GM21367 (cell line): ENCODE measurements around the gene TNFRSF21.
"Not testable (repeated sequence)": the region's sequence is repeated elsewhere in the genome, so short reads cannot be mapped to it uniquely, and the experiment has no call there.

Experiments used
- ATAC-seq: cut with Tn5 transposase; IDR thresholded peaks from one replicate; pipeline ENCODE4 v1.9.1; 2021; ENCODE audit not compliant: unreplicated experiment

Gene TNFRSF21

DNA sequence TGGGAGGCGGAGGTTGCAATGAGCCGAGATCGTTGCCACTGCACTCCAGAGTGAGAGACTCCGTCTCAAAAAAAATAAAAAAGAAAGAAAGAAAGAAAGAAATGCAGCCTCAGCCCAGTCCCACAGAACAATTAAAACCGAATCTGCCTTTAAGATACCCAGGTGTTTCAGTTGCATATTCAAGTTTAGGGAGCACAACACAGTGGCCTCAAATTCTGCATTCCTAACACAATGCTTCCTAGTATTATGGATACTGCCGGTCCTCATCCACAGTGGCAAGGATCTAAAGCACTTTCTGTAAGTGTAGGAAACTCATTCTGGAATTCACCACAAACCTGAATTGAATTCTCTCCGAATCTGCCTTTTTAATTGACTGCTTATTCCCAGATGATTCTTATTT, 80.5 kb downstream of the TNFRSF21 start:
- no peak for ATAC-seq

DNA sequence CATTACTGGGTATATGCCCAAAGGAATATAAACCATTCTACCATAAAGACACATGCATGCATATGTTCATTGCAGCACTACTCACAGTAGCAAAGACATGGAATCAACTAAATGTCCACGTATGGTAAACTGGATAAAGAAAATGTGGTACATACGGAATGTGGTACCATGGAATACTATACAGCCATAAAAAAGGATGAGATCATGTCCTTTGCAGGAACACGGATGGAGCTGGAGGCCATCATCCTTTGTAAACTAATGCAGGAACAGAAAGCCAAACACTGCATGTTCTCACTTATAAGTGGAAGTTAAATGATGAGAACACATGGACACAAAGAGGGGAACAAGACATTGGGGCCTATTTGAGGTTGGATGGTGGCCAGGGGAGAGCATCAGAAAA, 81.6 kb downstream of the TNFRSF21 start:
- ATAC-seq = not testable (repeated sequence)

DNA sequence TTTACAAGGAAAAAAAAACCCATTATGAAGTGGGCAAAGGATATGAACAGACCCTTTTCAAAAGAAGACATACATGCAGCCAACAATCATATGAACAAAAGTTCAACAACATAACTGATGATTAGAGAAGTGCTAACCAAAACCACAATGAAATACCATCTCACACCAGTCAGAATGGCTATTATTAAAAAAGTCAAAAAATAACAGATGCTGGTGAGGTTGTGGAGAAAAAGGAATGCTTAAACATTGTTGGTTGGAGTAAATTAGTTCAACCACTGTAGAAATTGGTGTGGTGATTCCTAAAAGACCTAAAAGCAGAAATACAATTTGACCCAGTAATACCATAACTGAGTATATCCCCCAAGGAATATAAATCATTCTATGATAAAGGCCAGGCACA, 86.5 kb downstream of the TNFRSF21 start:
- not testable (repeated sequence) for ATAC-seq

DNA sequence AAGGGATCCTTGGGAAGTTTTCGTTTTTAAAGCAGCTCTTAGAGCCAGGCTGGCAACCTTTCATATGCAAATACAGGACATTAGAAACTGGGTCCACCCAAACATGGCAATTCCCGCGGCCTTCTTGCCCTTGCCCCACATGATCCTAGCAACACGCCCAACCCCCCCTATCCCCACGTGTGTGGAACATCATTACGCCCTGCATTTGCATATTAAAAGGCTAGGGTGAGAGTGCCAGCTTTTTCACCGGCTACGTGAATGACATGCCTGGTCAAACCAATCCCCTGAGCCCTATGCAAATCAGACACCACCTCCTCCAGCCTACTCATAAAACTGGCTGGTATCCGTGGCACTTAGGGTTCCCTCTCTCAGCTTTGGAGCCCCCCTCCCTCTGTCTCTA, 88.1 kb downstream of the TNFRSF21 start:
- ATAC-seq = no peak

DNA sequence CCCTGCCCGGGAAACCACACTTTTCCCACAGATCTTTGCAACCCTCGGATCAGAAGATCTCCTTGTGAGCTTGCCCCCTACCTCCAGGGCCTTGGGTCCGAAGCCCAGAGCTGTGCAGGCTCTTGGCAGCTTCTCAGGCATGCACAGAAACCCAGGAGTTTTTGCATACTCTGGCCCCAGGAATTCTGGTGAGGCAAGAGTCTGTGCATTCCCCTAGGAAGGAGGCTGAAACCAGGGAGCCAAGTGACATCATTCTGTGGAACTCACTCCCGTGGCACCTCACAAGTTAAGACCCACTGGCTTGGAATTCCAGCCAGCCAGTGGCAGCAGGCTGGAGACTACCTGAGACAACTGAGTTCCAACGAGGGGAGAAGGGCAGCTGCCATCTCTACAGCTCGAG, 100.1 kb downstream of the TNFRSF21 start:
- ATAC-seq = no peak

DNA sequence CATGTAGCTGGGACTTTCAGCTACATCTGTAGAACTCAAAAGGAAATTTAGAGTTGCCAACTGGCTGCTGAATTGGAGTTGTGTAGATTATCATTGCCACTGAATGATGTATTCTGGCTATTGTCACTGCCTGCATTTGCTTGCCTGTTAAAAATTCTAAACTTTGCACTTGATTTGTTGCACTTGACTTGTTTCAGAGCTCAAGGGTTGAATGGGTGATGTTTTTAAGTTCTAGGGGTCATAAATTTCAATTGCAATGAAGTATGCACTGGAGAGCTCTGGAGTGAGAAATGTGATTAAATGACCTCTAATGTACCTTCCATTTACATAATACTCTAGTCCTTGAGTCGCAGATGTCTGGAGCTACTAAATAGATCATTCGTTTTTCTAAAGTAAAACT, 102.4 kb downstream of the TNFRSF21 start:
- no peak for ATAC-seq

DNA sequence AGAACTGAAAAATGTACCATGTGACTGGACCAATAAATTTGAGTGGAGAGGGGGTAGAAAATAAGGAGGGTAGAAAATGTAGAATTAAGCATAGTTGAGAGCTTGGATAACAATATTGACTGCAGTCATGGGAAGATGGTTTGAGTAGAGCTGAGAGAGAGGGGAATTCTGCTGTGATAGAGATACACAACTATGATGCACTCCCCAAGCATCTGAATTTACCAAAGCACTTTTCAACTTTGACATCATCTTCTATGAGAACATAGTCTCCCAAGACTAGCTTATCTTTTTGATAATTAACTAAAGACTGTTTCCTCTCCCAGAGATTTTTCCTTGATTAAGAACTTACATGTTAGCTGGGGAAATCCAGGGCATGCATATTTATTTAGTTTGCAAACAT, 103.1 kb downstream of the TNFRSF21 start:
- no peak for ATAC-seq

DNA sequence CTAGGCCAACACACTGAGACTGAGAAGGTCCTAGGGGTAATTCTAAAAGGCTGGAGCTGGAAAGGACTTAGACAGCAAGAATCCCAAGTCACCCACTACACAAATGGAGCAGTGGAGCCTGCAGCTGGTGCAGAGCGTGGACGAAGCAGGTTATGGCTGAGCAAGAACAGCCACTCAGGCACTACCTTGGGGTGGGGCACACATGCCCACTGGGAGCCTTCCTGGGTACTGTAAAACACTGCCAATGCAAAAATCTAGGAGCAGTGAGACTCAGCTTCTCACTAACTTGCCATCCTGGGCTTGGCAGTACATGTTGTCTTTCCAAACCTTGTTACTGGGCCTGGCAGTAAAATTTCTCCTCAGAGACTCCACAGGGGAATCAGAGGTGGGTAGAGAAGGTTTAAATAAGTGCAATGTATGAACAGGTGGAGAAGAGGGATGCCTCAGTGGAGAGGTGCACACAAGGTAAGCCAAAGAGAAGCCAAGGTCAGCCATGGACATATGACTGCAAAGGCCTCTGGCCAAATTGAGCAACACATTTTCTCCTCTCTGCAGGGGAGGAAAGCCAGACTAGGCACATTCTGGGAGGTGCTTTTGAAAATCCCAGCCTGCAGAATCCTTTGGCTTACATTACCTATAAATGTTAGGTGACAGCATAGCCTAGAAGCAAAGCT, 105.6 kb downstream of the TNFRSF21 start:
- ATAC-seq = no peak

DNA sequence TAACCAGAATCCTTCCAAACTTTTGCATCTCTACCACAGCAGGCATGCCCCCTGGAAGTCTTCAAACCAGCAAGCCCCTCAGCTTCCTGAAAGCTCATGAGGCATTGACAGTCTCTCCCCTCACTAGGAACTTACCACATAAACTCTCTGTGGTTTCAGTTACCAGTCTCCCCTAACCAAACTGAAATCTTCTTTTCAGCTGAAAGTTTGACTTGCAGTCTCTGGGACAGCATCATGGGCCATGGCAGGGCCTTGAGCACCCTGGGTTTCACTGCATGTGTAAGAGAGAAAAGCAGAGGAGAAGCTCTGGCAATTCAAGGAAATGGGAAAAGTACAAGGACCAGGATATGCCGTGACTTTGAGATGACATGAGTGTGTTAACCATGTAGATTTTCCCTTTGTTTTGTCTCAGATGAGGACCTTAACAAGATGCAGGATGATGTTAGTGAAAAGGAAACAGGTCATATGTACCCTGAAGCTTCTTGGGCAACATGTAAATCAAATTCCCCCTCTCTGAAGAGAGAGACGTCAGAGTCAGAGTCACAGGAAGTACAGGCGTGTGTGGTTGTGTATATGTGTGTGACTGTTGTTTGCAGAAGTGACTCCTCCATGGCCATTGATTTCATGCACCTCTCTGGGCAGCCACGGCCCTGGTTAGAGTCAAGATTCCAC, 106.3 kb downstream of the TNFRSF21 start:
- peak; percentile 88 for ATAC-seq

DNA sequence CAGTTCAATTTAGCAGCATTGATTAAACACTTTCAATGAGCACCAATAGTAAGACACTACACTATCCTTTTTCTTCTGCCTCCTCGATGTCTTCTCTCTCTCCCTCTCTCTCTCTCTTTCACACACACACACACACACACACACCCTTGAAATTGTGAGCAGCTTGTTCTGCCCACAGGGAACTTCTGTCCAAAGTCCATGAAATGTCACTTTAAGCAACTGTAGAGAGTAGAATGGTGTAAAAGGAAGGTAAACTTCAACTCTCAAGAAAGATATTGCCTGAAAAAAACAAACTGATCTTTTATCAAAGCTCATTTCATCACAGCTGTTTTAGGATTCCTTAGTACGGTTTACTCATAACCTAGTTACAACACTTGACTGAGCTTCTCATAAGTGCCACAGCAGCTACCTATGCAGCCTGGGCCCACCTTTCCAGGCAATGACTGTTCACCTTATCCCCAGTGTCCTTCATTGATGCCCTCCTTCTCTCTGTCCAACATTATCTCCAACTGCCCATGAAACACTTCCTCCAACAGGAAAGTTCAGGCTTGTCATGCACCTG, 107.0 kb downstream of the TNFRSF21 start:
- ATAC-seq = no peak

DNA sequence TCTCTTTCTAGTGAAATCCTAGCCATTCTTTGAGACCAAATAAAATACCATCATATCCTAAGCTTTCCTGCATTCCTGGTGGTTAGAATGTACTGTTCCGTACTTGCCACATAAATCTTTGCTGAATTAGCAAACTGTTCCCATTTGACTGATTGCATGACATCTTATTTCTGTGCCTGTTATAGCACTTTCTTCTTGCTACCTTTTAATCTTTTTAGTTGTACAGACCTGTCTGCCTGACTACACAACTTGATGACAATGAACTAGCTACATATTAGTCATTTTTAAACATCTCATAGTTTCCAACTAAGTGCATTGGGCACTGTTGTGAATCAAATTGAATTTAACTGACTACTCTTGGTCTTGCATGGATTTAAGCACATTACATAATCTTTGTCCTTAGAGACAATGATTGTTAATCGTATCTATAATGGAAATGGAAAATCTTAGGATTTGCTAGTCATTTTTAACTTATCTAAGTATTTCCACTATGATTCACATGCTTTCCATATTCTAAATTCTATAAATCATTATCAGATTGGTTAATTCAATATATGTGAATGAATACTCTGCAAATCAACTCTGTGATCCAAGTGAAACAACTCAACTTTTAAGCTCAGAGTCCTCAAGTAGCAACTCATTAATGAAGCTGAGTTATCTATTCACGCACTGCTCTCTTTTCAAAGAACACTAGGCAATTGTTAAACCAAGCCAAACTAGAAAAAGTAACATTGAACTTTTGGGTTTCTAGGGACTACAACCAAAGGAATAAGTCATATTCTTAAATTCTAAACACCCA, 109.0 kb downstream of the TNFRSF21 start:
- no peak for ATAC-seq

DNA sequence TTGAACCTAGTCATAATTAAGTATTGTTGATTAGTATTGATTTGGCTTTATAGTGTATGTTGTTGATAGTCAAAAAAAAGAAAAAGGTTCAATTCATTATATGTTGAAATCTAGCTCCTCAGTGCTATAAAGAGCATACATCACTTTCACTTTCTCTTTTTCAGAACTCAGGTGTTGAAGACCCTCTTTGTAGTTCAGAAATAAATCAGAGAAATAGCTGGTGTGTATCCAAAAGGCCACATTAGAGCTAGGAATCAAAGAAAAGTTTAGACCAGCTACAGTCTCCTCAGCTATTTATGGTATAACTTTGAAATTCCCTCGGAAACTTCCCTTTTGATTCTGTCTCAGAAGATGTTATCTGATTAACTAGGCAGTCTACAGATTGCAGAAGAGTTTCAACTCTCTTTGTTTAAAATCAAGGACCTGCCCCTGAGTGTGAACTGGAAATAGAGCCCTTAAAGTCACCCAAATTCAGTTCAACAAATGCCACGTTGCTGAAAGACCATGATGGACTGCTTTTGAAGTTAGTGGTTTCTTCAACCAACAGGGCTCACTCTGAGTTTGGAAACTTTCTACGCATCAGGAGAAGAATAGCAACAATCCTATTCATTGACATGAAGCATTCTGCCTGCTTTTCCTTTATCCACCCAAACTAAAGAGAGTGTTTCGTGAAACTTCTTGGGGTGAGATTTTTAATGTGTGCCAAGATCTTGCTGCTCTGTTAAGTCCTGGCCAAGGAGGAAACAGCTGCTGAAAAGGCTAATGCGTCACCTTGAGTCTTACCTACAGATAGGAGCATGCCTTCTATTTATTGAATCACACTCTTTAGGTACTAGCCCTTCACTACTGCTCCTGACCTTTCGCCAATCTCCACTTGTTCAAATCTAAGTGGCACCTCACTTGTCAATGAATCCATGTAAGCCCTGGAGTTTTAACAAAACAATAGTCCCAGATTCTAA, 111.7 kb downstream of the TNFRSF21 start:
- ATAC-seq = no peak

DNA sequence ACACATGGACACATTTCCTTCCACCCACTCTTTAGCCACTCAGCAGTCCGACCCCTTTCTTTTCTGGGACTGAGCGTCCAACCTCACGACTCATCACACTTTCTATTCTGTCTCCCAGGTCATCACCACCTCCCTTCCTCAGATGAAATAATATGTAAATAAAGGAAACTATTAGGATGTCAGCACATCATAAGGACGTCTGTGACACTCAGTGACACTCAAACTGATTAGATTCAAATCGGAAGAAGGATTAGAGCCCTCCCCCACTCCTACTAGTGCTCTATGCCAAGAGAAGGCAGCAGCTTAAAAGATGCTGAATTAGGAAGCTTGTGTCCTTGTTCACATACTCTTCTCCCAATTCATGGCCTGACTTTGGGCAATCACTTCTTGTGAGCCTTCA, 113.6 kb downstream of the TNFRSF21 start:
- no peak for ATAC-seq

DNA sequence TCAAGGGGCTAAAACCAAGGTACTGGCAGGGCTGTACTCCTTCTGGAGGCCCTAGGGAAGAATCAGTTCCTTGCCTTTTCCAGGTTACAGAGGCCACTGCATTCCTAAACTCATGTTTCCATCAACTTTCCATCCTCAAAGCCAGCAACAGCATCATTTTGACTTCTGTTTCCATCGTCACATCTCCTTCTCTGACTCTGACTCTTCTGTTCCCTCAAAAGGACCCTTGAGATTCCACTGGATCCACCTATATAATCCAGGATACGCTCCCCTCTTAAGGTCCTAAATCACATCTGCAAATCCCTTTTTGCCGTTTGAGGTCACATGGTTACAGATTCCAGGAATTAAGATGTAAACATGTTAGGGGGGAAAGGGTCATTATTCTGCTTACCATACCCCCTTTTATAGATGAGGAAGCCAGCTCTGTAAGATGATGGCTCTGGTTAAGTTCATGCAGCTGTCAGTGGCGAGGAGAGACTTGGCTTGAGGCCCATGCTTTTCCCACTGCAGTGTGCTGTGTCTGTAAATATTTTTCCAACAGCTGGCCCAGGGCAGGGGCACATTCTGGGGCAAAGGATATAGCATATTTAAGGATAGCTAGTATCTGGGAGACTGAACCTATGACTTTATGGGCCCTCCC, 114.6 kb downstream of the TNFRSF21 start:
- ATAC-seq = no peak

DNA sequence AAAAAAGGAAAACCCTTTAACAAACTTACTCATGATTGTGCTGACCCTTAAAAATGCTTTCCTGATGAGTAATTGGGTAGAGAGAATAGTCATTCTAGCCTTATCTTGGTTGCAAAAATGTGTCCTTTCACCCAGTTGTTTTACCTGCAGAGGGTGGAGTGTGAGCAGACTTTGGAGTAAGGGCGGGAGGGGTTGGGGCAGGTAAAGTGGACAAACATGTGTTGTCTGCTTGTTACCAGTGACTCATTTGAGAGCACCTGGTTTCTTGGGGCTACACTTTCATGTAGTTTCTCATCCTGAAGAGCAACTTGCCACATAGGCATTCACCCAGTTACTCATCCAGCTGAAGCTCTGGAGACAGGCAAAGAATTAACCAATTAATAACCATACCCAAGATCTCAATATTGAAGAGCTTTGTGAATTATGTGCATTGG, 121.1 kb downstream of the TNFRSF21 start:
- ATAC-seq = no peak

DNA sequence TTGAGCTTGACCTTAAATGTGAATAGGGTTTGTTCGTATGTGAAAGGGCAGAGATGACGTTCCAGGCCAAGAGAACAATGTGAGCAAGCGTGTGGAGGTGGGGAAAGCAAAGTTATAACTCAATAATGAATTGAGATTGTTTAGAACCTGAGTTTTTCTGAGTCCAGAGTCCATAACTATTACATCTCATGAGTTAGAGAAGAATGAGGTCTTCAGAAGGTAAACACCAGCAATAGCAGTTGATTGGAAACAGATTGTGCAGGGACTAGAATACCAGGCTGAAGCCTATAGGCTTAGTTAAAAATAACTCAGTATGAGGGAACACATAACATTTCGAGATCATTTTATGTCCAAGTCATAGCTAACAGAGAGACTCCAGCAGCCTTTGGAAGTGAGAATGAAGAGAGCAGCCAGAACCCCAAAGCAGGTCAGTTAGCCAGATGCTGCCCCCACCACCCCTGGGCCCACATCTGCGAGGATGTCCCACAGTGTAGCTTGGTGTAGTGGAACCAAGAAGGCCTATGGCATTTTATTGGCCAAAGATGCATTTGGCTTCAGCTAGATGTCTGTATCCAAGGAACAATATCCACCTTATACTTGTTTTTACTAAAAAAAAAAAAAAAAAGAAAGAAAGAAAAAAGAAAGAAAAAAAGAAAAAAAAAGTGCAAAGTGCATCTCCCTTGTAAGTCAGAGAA, 121.7 kb downstream of the TNFRSF21 start:
- ATAC-seq = no peak

DNA sequence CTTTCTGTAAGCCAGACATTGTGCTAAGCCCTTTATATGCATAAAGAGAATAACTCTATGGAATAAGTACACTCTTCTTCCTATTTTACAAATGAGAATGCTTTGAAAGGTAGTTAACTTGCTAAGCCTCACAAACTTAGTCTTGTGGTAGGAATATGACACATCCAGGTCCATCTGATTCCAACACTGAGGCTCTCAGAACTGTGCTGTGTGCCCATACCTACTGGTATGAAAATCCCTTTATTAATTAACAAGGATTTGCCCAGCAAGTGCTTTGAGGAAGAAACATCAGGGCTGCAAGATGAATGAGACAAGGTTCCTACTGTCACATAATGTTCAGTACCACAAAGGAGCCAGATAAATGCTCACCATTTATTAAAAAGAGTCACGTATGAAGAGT, 122.6 kb downstream of the TNFRSF21 start:
- ATAC-seq = no peak

DNA sequence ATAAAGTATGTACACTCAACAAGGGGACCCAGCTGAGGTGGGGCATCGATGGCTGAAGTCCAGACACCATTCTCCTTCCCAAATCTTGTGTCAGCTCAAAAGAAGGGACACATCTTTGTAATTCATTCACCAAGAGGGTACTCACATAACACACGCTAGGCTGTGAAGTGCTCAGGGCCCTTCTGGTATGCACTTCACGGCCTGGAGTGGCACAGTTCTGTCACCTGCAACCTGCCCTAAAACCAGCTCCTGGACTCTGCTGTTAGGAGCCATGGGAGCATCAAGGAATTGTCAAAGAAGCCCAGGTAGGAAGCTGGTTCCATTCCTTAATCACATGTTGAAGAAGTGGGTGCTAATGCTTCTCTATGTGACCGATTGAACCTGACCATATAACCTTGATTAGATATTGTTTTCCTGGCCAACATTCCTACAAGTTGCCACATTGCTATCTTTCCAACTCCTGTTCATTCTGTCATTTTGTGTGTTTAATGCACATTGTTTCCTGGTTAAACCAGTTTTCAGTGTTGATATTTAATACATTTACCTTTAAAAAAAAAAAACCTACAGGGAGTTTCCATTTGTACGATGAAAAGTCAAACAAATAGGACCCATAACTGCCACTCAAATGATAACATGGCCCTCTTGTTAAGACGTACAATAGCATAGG, 127.3 kb downstream of the TNFRSF21 start:
- ATAC-seq = no peak

DNA sequence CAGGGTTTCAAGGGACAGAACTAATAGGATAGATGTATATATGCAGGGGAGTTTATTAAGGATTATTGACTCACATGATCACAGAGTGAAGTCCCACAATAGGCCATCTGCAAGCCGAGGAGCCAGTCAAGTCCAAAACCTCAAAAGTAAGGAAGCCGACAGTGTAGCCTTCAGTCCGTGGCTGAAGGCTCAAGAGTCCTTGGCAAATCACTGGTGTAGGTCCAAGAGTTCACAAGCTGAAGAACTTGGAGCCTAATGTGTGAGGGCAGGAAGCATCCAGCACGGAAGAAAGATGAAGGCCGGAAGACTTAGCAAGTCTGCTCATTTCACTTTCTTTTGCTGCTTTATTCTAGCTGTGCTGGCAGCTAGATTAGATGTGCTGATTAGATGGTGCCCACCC, 128.0 kb downstream of the TNFRSF21 start:
- ATAC-seq = no peak
